Glomerular endothelial cell (primary cell): ENCODE measurements around the gene RAPGEFL1. TPM values are rescaled to one million over a fixed set of nuclear protein-coding genes. Genes with fewer than 3 reads are reported as not detected.
"Not testable (repeated sequence)": the region's sequence is repeated elsewhere in the genome, so short reads cannot be mapped to it uniquely, and the experiment has no call there.

Source experiments
- DNase-seq: peaks from one replicate; pipeline ENCODE4 v3.0.0-alpha.2; 2011; ENCODE audit warnings: low read depth, low spot score; ENCODE audit errors: extremely low read depth
- total RNA-seq: library from RNA; depleted of rRNA; stranded (reverse); fragments of >200 nt; gene quantifications from 2 replicates; pipeline ENCODE4 v1.2.3, GENCODE V29; 2015

RAPGEFL1 gene
- total RNA-seq, 1 donor from 2014 or later: 4.6 TPM

- no peak for DNase-seq
Measured at GRCh38 chr17:40173091-40173777, 4.0 kb upstream of the RAPGEFL1 start.

GRCh38 chr17:40173778-40174135 lies 3.5 kb upstream of the RAPGEFL1 start:
- no peak for DNase-seq

GRCh38 chr17:40174514-40174913 lies 2.8 kb upstream of the RAPGEFL1 start:
- no peak for DNase-seq

DNA sequence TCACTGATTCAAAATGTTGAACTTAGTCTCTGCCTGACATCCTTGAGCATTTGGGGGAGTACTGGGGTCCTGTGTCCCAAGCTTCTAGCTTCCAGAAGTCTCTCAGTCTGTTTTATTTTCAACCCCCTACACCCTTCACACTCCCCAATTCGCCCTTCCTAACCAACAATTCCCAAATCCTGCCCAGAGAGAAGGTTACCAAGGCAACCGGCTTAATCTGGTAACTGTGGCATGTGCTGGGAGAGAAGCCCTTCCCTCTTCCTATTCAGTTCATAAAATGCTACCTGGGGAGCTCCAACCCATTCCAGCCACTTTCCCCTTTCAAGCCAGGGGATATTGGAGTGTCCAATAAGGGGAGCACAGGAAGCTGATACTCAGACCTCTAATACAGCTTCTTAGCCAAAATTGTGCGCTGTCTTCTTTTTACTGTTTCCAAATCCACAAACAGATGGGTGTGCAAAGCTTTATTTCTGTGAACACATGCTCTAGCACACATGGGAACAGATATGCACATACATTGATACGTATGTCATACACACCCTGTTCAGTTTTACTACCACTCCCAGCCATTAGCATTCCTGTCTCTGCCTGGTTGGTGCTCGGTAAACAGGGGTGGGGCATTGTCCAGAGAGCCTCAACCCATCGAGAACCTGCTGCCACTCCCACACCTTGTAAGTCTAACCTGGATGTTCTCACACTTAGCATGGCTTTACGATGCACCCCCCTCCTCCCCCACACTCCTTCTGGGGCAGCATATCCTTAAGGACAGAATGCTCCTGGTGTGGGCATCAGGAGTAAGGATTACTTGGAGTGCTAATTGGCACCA lies 1.1 kb upstream of the RAPGEFL1 start:
- DNase-seq: no peak

DNA sequence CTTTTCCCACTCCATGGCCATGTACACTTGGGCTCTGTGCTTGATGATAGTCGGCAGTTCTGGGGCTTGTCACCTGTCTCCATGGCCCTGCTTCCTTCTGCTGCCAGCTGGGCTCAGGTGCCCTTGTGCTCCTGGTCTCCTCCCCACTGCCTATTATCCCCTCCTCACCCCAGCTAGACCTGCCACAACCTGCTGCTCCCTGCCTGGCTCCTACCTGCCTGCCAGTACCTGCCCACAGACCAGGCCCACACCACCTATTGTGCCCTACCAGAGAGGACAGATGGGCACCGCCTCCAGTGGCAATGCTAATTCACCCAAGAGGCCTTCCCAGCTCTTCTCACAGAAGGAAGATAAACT lies 538 bp upstream of the RAPGEFL1 start:
- no peak for DNase-seq

- DNase-seq: no peak
Measured at GRCh38 chr17:40178021-40178601, 841 bp downstream of the RAPGEFL1 start.

GRCh38 chr17:40178660-40179059 lies 1.4 kb downstream of the RAPGEFL1 start:
- no peak for DNase-seq

- DNase-seq: no peak
Measured at GRCh38 chr17:40179923-40180659, 2.8 kb downstream of the RAPGEFL1 start.

GRCh38 chr17:40180694-40181093 lies 3.4 kb downstream of the RAPGEFL1 start:
- DNase-seq: no peak

GRCh38 chr17:40181205-40181604 lies 3.9 kb downstream of the RAPGEFL1 start:
- DNase-seq: no peak

DNA sequence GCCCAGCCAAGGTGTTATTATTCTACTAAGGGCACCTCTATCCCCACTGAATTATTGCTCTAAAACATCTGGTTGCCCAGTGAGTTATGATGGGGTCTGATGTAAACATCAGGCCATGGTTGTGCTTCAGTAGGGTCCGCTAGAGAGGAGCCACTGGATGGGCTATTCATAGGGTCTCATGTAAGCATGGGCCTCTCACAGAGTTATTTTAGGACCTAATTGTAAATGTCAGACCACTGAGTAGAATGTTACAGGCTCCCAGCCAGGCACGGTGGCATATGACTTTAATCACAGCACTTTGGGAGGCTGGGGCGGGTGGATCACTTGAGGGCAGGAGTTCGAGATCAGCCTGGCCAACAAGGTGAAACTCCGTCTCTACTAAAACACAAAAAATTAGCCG lies 5.3 kb downstream of the RAPGEFL1 start:
- no peak for DNase-seq

DNA sequence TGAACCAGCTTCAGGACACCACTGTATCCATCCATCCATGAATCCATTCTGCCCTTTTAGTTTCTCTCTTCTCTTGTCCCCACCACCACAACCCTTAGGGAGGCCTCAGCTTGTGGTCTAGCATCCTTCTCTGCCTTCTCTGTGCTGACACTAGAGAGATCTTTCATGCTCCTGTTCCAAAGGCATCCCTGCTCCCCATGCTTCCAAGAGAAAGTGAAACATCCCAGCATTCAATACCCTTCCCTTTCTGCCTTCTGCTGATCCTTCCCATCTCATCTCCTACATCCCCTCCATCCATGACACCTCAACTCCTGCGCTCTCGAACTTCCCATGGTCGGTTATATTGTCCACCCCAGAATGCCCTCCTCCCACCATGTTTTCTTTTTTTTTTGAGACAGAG lies 10.0 kb downstream of the RAPGEFL1 start:
- DNase-seq: no peak

DNA sequence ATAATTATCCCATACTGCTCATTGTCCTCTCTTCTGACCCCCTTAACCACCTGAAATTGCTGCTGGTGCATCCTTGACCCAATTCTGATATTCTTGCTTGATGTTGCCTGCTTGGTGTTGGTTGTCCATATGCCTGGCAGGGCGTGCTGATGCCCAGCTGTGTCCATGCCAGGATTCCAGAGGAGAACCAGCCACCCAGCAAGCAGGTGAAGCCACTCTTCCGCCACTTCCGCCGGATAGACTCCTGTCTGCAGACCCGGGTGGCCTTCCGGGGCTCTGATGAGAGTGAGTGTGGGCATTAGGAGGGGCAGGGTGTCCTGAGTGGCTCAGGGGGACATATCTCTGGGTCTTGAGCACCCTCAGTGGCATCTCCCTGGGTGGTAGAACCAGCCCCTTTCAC lies 11.4 kb downstream of the RAPGEFL1 start:
- no peak for DNase-seq

GRCh38 chr17:40190197-40191021 lies 13.1 kb downstream of the RAPGEFL1 start:
- DNase-seq: no peak

DNA sequence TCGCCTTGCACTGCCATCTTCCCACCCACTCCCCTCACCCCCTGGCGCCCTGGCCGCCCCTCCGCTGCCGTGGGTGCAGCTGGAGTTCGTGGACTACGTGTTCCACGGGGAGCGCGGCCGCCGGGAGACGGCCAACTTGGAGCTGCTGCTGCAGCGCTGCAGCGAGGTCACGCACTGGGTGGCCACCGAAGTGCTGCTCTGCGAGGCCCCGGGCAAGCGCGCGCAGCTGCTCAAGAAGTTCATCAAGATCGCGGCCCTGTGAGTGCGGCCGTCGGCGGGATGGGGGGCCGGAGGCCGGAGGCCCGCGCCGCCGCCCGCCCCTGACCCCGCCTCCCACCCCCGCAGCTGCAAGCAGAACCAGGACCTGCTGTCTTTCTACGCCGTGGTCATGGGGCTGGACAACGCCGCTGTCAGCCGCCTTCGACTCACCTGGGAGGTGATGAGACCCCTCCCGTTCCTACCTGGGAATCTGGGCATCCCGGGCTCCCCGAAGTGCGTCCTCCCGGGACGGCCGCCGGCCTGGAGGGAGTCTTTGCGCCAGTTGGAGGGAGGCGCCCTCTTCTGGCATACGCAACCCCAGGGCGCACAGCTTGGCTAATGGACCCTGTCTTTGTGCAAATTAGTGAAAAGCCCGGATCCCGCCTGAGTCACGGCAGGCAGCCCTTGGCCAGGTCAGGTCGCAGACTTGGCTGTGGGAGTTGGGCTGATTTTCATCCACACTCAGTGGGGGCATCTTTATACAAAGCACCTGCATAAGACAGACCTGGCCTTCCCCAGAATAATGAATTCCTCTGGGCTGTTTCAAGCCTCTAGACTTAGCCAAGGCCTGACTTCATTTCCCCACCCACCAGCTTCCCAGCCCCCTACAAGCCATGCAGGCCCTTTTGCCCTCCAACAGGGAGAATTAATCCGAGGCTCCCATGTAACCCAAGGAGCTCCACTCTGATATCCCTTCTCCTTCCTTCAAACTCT lies 14.3 kb downstream of the RAPGEFL1 start:
- no peak for DNase-seq

- no peak for DNase-seq
Measured at GRCh38 chr17:40192961-40193360, 15.7 kb downstream of the RAPGEFL1 start.

GRCh38 chr17:40194821-40195220 lies 17.6 kb downstream of the RAPGEFL1 start:
- no peak for DNase-seq

- no peak for DNase-seq
Measured at GRCh38 chr17:40197550-40197949, 20.3 kb downstream of the RAPGEFL1 start.

- not testable (repeated sequence) for DNase-seq
Measured at GRCh38 chr17:40197965-40198456, 20.7 kb downstream of the RAPGEFL1 start.
